GM21447 (cell line): ENCODE results near the gene DOCK8.

Experiments used
- ATAC-seq: cut with Tn5 transposase; IDR thresholded peaks from one replicate; pipeline ENCODE4 v1.9.1; 2021; ENCODE audit not compliant: unreplicated experiment

DOCK8 gene

GRCh38 chr9:357560-357959, 142.9 kb downstream of the DOCK8 start:
- ATAC-seq: no peak

GRCh38 chr9:362561-363273, 148.1 kb downstream of the DOCK8 start:
- no peak for ATAC-seq

- ATAC-seq: no peak
These were observed 148.6 kb downstream of the DOCK8 start for GRCh38 chr9:363274-363612.

GRCh38 chr9:365436-365835, 150.8 kb downstream of the DOCK8 start:
- no peak for ATAC-seq

GRCh38 chr9:366620-367019, 152.0 kb downstream of the DOCK8 start:
- no peak for ATAC-seq

- no peak for ATAC-seq
These were observed 155.4 kb downstream of the DOCK8 start for GRCh38 chr9:370086-370485.

GRCh38 chr9:371349-371748, 156.7 kb downstream of the DOCK8 start:
- ATAC-seq: no peak

GRCh38 chr9:372128-372527, 157.5 kb downstream of the DOCK8 start:
- ATAC-seq: no peak

GRCh38 chr9:373759-374206, 159.1 kb downstream of the DOCK8 start:
- ATAC-seq: no peak

GRCh38 chr9:374736-375135, 160.1 kb downstream of the DOCK8 start:
- ATAC-seq: no peak

GRCh38 chr9:376115-376514, 161.4 kb downstream of the DOCK8 start:
- ATAC-seq: no peak

- no peak for ATAC-seq
These were observed 163.6 kb downstream of the DOCK8 start for GRCh38 chr9:378263-378662.

- no peak for ATAC-seq
These were observed 167.7 kb downstream of the DOCK8 start for GRCh38 chr9:382383-382782.

GRCh38 chr9:385818-386398, 171.2 kb downstream of the DOCK8 start:
- ATAC-seq: no peak

GRCh38 chr9:389159-389558, 174.5 kb downstream of the DOCK8 start:
- ATAC-seq: no peak

GRCh38 chr9:389758-390157, 175.1 kb downstream of the DOCK8 start:
- no peak for ATAC-seq

- no peak for ATAC-seq
These were observed 177.6 kb downstream of the DOCK8 start for GRCh38 chr9:392077-392804.

GRCh38 chr9:394347-395052, 179.8 kb downstream of the DOCK8 start:
- ATAC-seq: no peak

GRCh38 chr9:396396-396795, 181.7 kb downstream of the DOCK8 start:
- ATAC-seq: no peak

GRCh38 chr9:398085-398484, 183.4 kb downstream of the DOCK8 start:
- no peak for ATAC-seq

- no peak for ATAC-seq
These were observed 186.6 kb downstream of the DOCK8 start for GRCh38 chr9:401223-401622.

GRCh38 chr9:404234-404633, 189.6 kb downstream of the DOCK8 start:
- no peak for ATAC-seq
